ENCODE data around the gene MANBA. TPM values are rescaled to one million over a fixed set of nuclear protein-coding genes. Genes with fewer than 3 reads are reported as not detected.

MANBA gene
- 10 to 100 TPM in 1 of 2 experiments, 1 to 10 TPM in 1; 9.8 to 11.0 TPM for total RNA-seq

GRCh38 chr4:102760645-102761295 is at the start of gene MANBA:
MANBA (minus strand) TSS chr4:102760968; CDS start chr4:102760894, 74 bp downstream.
- CTCF ChIA-PET, result interaction anchor here (0.5 to 1.5 kb wide), 6 partner anchors 8 to 330 kb away, joined by 3 to 6 read pairs (median 4); no protein-coding TSS in a partner anchor
- Mint-ChIP-seq H3K9me3 (no peaks in the 10 kb centered on the region), H3K36me3 (ENCODE audit: low read depth) (no peaks in the 10 kb centered on the region), H3K27me3 (ENCODE audit: low read depth) (no peaks in the 10 kb centered on the region), H3K27ac (peak within 1 kb of the TSS; percentile 36), H3K4me3 (peak within 1 kb of the TSS; percentile 88), H3K4me1 (ENCODE audit: low read depth) (peaks cover 27% of the 10 kb centered on the region)
- intact Hi-C loops (cut with micrococcal nuclease), result loop anchor here (1.0 to 2.0 kb wide), 11 partner anchors 29 to 1414 kb away; partner anchors contain the start of genes BDH2, CENPE, PPP3CA and SLC39A8
- peak; percentile 89 for DNase-seq

DNA sequence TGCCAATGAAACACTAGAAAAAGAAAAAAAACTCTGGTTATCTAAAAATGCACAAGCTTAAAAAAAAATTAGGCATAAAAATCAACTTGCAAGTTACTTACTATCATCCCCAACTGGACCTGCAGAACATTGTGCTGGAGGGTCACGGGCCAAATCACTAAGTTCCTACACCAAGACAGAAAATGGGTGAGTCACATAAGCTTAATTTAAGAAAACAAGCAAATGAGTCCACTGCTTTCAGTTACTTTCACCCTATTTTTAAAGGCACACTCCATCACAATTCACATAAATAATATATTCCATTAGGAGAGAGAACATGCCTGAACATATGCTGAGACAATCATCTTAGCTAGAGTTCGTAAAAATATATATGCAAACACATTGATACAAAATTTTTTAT is 48.9 kb upstream of the MANBA start:
- intact Hi-C loops (cut with micrococcal nuclease), result loop anchor here (1.0 kb wide), 2 partner anchors 8 to 16 kb away; no protein-coding TSS in a partner anchor
- H3K4me1 Mint-ChIP-seq (ENCODE audit: low read depth), result peaks cover 80% of the 10 kb centered on the region
- peaks cover 62% of the 10 kb centered on the region for H3K36me3 Mint-ChIP-seq (ENCODE audit: low read depth)
- H3K4me3 Mint-ChIP-seq, result no peak overlapping the region
- no peak for DNase-seq
- H3K9me3 Mint-ChIP-seq, result no peaks in the 10 kb centered on the region
- no peaks in the 10 kb centered on the region for H3K27me3 Mint-ChIP-seq (ENCODE audit: low read depth)
- peak overlapping the region; percentile 83 for H3K27ac Mint-ChIP-seq
- CTCF ChIA-PET, result interaction anchor here (0.6 to 0.8 kb wide), 2 partner anchors 12 to 282 kb away, joined by 3 to 4 read pairs; no protein-coding TSS in a partner anchor

DNA sequence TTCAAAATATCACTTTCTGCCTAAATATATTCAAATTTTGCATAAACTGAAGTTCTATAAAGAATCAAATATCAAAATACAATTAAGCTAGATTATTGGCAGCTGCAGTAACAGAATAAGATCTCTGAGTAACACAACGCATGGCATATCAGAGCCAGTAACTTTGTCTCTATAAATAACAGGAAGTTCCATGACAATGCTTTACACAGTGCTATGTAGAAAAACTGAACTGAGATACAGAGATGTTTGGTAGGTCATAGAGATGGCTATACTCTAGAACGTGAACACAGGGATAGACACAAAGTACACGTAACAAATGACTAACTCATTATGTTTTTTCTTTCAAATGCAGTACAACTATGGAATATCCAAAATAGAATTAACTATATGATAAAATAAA is 48.4 kb upstream of the MANBA start:
- Mint-ChIP-seq H3K27me3 (ENCODE audit: low read depth) (no peaks in the 10 kb centered on the region), H3K9me3 (no peaks in the 10 kb centered on the region), H3K4me3 (no peak overlapping the region), H3K4me1 (ENCODE audit: low read depth) (peaks cover 75% of the 10 kb centered on the region), H3K36me3 (ENCODE audit: low read depth) (peaks cover 61% of the 10 kb centered on the region), H3K27ac (peak overlapping the region; percentile 83)
- CTCF ChIA-PET, result interaction anchor here (0.8 kb wide), 1 partner anchor 12 kb away, joined by 4 read pairs; no protein-coding TSS in a partner anchor
- DNase-seq, result no peak
- intact Hi-C loops (cut with micrococcal nuclease), result loop anchor here (1.0 kb wide), 2 partner anchors 8 to 16 kb away; no protein-coding TSS in a partner anchor

GRCh38 chr4:102808009-102808408 is 47.2 kb upstream of the MANBA start:
- CTCF ChIA-PET, result no interaction called here
- intact Hi-C loops (cut with micrococcal nuclease), result no loop called here
- no peaks in the 10 kb centered on the region for H3K27me3 Mint-ChIP-seq (ENCODE audit: low read depth)
- H3K4me3 Mint-ChIP-seq, result no peak overlapping the region
- peak overlapping the region; percentile 55 for H3K27ac Mint-ChIP-seq
- no peak for DNase-seq
- H3K9me3 Mint-ChIP-seq, result no peaks in the 10 kb centered on the region
- H3K4me1 Mint-ChIP-seq (ENCODE audit: low read depth), result peaks cover 70% of the 10 kb centered on the region
- peaks cover 57% of the 10 kb centered on the region for H3K36me3 Mint-ChIP-seq (ENCODE audit: low read depth)

GRCh38 chr4:102807345-102807744 is 46.6 kb upstream of the MANBA start:
- H3K27ac Mint-ChIP-seq, result peak overlapping the region; percentile 50
- CTCF ChIA-PET, result no interaction called here
- H3K36me3 Mint-ChIP-seq (ENCODE audit: low read depth), result peaks cover 60% of the 10 kb centered on the region
- H3K4me3 Mint-ChIP-seq, result no peak overlapping the region
- no peak for DNase-seq
- H3K27me3 Mint-ChIP-seq (ENCODE audit: low read depth), result no peaks in the 10 kb centered on the region
- peaks cover 70% of the 10 kb centered on the region for H3K4me1 Mint-ChIP-seq (ENCODE audit: low read depth)
- no peaks in the 10 kb centered on the region for H3K9me3 Mint-ChIP-seq
- intact Hi-C loops (cut with micrococcal nuclease), result no loop called here

DNA sequence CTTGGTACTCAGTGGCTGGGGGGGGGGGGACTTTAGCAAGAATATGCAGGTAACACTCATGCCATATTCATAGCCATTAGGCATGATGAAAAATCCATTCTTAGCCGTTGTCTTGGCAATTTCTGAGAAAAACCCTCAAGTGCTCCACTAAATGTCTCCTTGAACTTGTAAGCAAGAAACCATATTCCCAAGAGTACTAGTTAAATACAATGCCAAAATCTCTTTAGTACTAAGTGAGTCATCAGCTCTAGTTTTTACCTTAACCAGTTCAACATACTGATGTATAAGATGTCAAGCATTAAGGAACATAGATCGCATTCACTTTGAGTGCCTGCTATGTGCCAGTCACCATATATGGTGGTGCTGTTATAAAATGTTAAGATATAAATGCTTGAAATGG is 39.0 kb upstream of the MANBA start:
- no peak overlapping the region for H3K27ac Mint-ChIP-seq
- peaks cover 20% of the 10 kb centered on the region for H3K4me1 Mint-ChIP-seq (ENCODE audit: low read depth)
- CTCF ChIA-PET, result interaction anchor here (0.6 kb wide), 1 partner anchor 16 kb away, joined by 3 read pairs; no protein-coding TSS in a partner anchor
- H3K27me3 Mint-ChIP-seq (ENCODE audit: low read depth), result no peaks in the 10 kb centered on the region
- peaks cover 65% of the 10 kb centered on the region for H3K36me3 Mint-ChIP-seq (ENCODE audit: low read depth)
- no peak for DNase-seq
- intact Hi-C loops (cut with micrococcal nuclease), result no loop called here
- no peak overlapping the region for H3K4me3 Mint-ChIP-seq
- H3K9me3 Mint-ChIP-seq, result peaks cover 5% of the 10 kb centered on the region

GRCh38 chr4:102794999-102795398 is 34.2 kb upstream of the MANBA start:
- DNase-seq, result no peak
- CTCF ChIA-PET, result no interaction called here
- H3K9me3 Mint-ChIP-seq, result peaks cover 21% of the 10 kb centered on the region
- no peaks in the 10 kb centered on the region for H3K27me3 Mint-ChIP-seq (ENCODE audit: low read depth)
- no peak overlapping the region for H3K27ac Mint-ChIP-seq
- H3K36me3 Mint-ChIP-seq (ENCODE audit: low read depth), result peaks cover 64% of the 10 kb centered on the region
- H3K4me3 Mint-ChIP-seq, result no peak overlapping the region
- intact Hi-C loops (cut with micrococcal nuclease), result no loop called here
- peaks cover 12% of the 10 kb centered on the region for H3K4me1 Mint-ChIP-seq (ENCODE audit: low read depth)

GRCh38 chr4:102792361-102792936 is 31.7 kb upstream of the MANBA start:
- no peak for DNase-seq
- peaks cover 24% of the 10 kb centered on the region for H3K9me3 Mint-ChIP-seq
- no peak overlapping the region for H3K4me3 Mint-ChIP-seq
- intact Hi-C loops (cut with micrococcal nuclease), result no loop called here
- CTCF ChIA-PET, result interaction anchor here (0.6 kb wide), 1 partner anchor 81 kb away, joined by 3 read pairs; no protein-coding TSS in a partner anchor
- no peaks in the 10 kb centered on the region for H3K27me3 Mint-ChIP-seq (ENCODE audit: low read depth)
- peak overlapping the region; percentile 14 for H3K27ac Mint-ChIP-seq
- peaks cover 48% of the 10 kb centered on the region for H3K36me3 Mint-ChIP-seq (ENCODE audit: low read depth)
- peaks cover 30% of the 10 kb centered on the region for H3K4me1 Mint-ChIP-seq (ENCODE audit: low read depth)

DNA sequence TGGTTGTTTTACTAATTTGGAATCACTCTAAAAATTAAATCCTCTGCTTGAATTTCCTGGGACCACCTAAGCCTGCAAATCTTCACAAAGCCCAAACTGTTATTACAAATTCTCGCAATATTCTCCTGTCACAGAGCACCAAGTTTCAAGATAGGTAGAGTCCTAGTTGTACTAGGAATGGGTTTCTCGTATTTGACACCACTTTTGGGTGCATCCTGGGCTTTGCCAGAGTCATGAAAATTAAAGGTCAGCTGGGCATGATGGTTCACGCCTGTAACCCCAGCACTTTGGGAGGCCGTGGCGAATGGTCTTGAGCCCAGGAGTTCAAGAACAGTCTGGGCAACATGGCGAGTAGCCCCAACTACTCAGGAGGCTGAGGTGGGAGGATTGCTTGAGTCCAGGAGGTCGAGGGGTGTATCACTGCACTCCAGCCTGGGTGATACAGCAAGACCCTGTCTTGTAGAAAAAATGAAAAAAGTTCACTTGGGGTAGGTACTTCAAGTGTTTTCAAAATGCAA is 30.6 kb upstream of the MANBA start:
- Mint-ChIP-seq H3K27me3 (ENCODE audit: low read depth) (no peaks in the 10 kb centered on the region), H3K4me3 (no peak overlapping the region), H3K4me1 (ENCODE audit: low read depth) (peaks cover 31% of the 10 kb centered on the region), H3K36me3 (ENCODE audit: low read depth) (peaks cover 39% of the 10 kb centered on the region), H3K9me3 (peaks cover 24% of the 10 kb centered on the region), H3K27ac (peak overlapping the region; percentile 1)
- CTCF ChIA-PET, result interaction anchor here (0.7 kb wide), 1 partner anchor 301 kb away, joined by 3 read pairs; no protein-coding TSS in a partner anchor
- DNase-seq, result no peak
- intact Hi-C loops (cut with micrococcal nuclease), result no loop called here

- DNase-seq, result no peak
- H3K4me3 Mint-ChIP-seq, result no peak overlapping the region
- CTCF ChIA-PET, result no interaction called here
- peaks cover 16% of the 10 kb centered on the region for H3K9me3 Mint-ChIP-seq
- peak overlapping the region; percentile 2 for H3K27ac Mint-ChIP-seq
- H3K4me1 Mint-ChIP-seq (ENCODE audit: low read depth), result peaks cover 26% of the 10 kb centered on the region
- intact Hi-C loops (cut with micrococcal nuclease), result loop anchor here (1.0 to 2.0 kb wide), 2 partner anchors 29 to 39 kb away; partner anchors contain the start of gene MANBA
- H3K27me3 Mint-ChIP-seq (ENCODE audit: low read depth), result no peaks in the 10 kb centered on the region
- H3K36me3 Mint-ChIP-seq (ENCODE audit: low read depth), result peaks cover 19% of the 10 kb centered on the region
Measured at GRCh38 chr4:102789317-102789717, 28.5 kb upstream of the MANBA start.

DNA sequence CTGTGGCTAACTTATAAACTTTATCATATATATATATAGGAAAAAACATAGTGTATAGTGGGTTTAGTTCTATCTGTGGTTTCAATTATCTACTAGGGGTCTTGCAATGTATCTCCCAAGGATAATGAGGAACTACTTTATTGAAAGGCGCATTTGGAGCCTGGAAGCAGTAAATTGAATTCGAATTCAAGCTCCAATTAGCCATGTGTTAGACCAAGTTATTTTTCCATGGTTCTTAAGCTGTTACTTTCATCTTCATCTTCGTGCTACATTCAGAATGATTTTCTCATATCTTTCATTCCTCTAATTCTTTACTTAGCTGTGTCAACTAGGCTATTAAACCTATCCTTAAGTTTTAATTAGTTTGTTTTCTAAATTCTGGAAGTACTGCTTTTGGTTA is 27.2 kb upstream of the MANBA start:
- Mint-ChIP-seq H3K4me3 (no peak overlapping the region), H3K27me3 (ENCODE audit: low read depth) (no peaks in the 10 kb centered on the region), H3K4me1 (ENCODE audit: low read depth) (peaks cover 26% of the 10 kb centered on the region), H3K9me3 (peaks cover 12% of the 10 kb centered on the region), H3K36me3 (ENCODE audit: low read depth) (peaks cover 10% of the 10 kb centered on the region), H3K27ac (no peak overlapping the region)
- DNase-seq, result no peak
- CTCF ChIA-PET, result no interaction called here
- intact Hi-C loops (cut with micrococcal nuclease), result loop anchor here (2.0 kb wide), 1 partner anchor 41 kb away; no protein-coding TSS in a partner anchor

GRCh38 chr4:102787096-102787881 is 26.5 kb upstream of the MANBA start:
- Mint-ChIP-seq H3K27me3 (ENCODE audit: low read depth) (no peaks in the 10 kb centered on the region), H3K4me1 (ENCODE audit: low read depth) (peaks cover 24% of the 10 kb centered on the region), H3K36me3 (ENCODE audit: low read depth) (peaks cover 5% of the 10 kb centered on the region), H3K4me3 (no peak overlapping the region), H3K9me3 (peaks cover 6% of the 10 kb centered on the region), H3K27ac (no peak overlapping the region)
- no peak for DNase-seq
- intact Hi-C loops (cut with micrococcal nuclease), result no loop called here
- CTCF ChIA-PET, result no interaction called here
